Middle frontal gyrus (tissue), 1 donor: ENCODE results near the gene TECTB.

ENCODE experiments used
- DNase-seq: peaks from one replicate; pipeline ENCODE4 v3.0.0-alpha.2; 2015; ENCODE audit warnings: low spot score; ENCODE audit errors: extremely low spot score

TECTB gene

DNA sequence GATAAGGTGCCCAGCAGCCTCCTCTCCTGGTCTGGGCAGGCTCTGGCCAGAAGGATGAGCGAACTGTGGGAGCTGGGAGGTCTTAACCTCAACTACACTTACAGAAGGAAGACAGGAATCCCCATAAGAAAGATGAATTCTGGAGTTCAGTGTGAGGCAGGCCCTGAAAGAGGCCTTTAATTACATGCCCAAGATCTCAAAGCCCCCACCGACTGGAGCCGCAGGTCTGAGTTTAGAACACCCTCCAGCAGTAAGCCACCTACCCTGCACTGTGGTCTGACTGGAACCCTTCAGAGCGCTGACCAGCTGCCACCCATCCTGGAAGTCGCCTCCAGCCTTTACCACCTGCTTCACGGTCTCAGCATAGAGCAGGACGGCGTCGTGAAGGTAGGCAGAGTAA, 62.5 kb downstream of the TECTB start:
- DNase-seq = no peak

GRCh38 chr10:112346774-112347173, 63.6 kb downstream of the TECTB start:
- DNase-seq = no peak

DNA sequence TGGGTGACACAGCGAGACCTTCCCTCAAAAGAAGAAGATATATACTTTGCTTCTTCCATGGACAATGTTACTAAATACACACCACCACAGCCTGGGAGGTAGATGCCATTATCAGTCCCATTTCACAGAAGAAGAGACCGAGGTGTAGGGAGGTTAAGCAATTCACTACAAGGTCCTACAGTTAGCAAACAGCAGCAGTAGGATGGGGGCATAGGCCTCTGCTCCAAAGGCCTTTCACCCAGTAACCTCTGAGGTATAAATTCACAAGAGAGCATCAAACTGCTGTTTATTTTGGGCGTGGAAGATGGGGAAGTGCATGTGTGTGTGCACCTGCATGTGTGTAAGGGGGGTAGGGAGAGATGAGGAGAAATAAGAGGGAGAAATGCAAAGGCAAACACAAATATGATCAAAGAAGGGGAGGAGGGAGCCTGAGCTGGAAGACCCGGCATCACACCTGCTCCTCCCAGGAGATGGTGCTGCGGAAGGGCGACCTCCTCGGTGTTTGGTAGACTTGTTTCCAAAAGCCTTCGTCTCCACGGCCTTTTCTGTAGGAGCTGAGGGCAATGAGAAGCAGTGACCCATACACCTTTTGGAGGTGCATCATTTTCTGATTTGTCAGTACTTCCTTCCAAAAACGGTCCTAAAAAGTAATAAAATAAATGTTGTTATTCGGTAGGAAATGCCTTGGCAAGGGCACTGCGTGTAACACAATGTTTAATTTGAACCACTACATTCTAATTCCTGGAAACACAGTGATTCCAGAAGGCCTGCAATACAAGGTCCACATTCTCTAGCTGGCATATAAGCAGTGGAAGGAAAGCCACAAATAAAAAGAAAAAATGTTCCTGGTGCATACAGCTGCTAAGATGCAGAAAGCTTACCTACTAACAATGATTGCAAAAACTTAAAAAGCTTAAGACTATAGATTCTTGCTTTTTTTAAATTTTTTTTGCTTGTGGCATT, 64.8 kb downstream of the TECTB start:
- DNase-seq = no peak

- DNase-seq = no peak
These were observed 65.6 kb downstream of the TECTB start for GRCh38 chr10:112348759-112349158.

DNA sequence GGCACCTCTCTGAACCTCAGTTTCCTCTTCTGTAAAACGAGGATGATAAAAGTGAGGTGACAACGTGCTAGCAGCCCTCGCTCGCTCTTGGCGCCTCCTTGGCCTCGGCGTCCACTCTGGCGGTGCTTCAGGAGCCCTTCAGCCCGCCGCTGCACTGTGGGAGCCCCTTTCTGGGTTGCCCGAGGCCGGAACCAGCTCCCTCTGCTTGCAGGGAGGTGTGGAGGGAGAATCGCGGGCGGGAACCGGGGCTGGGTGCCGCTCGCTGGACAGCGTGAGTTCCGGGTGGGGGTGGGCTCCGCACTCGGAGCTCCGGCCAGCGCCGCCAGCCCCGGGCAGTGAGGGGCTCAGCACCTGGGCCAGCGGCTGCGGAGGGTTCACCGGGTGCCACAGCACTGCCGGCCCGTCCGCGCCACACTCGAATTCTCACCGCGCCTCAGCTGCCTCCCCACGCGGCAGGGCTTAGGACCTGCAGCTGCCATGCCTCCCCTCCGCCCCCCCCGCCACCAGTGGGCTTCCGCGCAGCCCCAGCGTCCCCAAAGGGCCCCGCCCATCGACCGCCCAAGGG, 66.4 kb downstream of the TECTB start:
- no peak for DNase-seq

GRCh38 chr10:112351146-112351545, 67.9 kb downstream of the TECTB start:
- no peak for DNase-seq

- no peak for DNase-seq
These were observed 68.8 kb downstream of the TECTB start for GRCh38 chr10:112352044-112352443.

DNA sequence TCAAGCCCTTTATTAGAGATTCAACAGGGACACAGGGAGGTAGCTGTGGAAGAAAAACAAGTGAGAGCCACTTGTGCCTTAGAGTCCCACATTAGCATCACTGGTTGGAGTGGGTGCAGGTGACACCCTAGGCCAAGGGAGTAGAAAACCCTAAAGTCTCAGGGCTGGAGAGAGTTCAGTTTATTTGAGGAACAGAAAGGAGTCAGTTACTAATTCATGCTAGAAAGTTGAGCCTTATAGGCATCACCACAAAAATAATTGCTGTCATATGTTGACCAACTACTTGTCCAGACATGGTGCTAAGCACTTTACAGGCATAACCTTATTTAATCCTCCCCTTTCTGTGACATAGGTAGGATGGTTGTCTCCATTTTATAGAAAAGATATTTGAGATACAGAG, 69.8 kb downstream of the TECTB start:
- no peak for DNase-seq
